SK-N-SH treated with all-trans-retinoic acid at 6 μM for 48 hours (cell line): ENCODE results near the gene BTG3.

Source experiments
- ATAC-seq: fragments of 200-7000 bp; cut with Tn5 transposase; 3 replicates; pipeline ENCODE4 v1.9.1; 2020; ENCODE audit warnings: mild to moderate bottlenecking, moderate library complexity
- BACH2 ChIP-seq: fragments of 250-450 bp; sonication (Bioruptor Pico); IDR thresholded peaks from 2 replicates; pipeline ENCODE4 v1.9.0; 2021; ENCODE audit warnings: mild to moderate bottlenecking, borderline replicate concordance
- CSDC2 ChIP-seq: fragments of 250-450 bp; sonication (Bioruptor Pico); IDR thresholded peaks from 2 replicates; pipeline ENCODE4 v1.5.0; 2020; ENCODE audit warnings: mild to moderate bottlenecking, moderate library complexity
- ESRRG ChIP-seq: fragments of 250-450 bp; sonication (Bioruptor Pico); IDR thresholded peaks from 2 replicates; pipeline ENCODE4 v1.6.1; 2021; ENCODE audit warnings: mild to moderate bottlenecking
- GLIS3 ChIP-seq: fragments of 250-450 bp; sonication (Bioruptor Pico); IDR thresholded peaks from 2 replicates; pipeline ENCODE4 v1.5.0; 2020; ENCODE audit warnings: mild to moderate bottlenecking, moderate library complexity
- OSR1 ChIP-seq: fragments of 250-450 bp; sonication (Bioruptor Pico); IDR thresholded peaks from 2 replicates; pipeline ENCODE4 v1.8.0; 2022; ENCODE audit warnings: moderate library complexity, mild to moderate bottlenecking, inconsistent platforms
- PPARA ChIP-seq: fragments of 250-450 bp; sonication (Bioruptor Pico); IDR thresholded peaks from 2 replicates; pipeline ENCODE4 v1.5.0; 2020; ENCODE audit warnings: mild to moderate bottlenecking, borderline replicate concordance
- RARB ChIP-seq: fragments of 250-450 bp; sonication (Bioruptor Pico); IDR thresholded peaks from 2 replicates; pipeline ENCODE4 v1.8.0; 2021; ENCODE audit warnings: mild to moderate bottlenecking, moderate library complexity
- SNAI2 ChIP-seq: fragments of 250-450 bp; sonication (Bioruptor Pico); IDR thresholded peaks from 2 replicates; pipeline ENCODE4 v1.5.0; 2020; ENCODE audit warnings: mild to moderate bottlenecking, moderate library complexity
- TOX ChIP-seq: fragments of 250-450 bp; sonication (Bioruptor Pico); IDR thresholded peaks from 2 replicates; pipeline ENCODE4 v1.8.0; 2021; ENCODE audit warnings: mild to moderate bottlenecking, moderate library complexity, borderline replicate concordance
- ZFP3 ChIP-seq: fragments of 250-450 bp; sonication (Bioruptor Pico); IDR thresholded peaks from 2 replicates; pipeline ENCODE4 v1.5.0; 2020; ENCODE audit warnings: mild to moderate bottlenecking, moderate library complexity
- ZNF565 ChIP-seq: fragments of 450-650 bp; formaldehyde crosslinking; conservative IDR thresholded peaks from 2 replicates; pipeline ENCODE4 v1.5.0; 2020; ENCODE audit warnings: low read depth, mild to moderate bottlenecking, moderate library complexity

BTG3 gene

DNA sequence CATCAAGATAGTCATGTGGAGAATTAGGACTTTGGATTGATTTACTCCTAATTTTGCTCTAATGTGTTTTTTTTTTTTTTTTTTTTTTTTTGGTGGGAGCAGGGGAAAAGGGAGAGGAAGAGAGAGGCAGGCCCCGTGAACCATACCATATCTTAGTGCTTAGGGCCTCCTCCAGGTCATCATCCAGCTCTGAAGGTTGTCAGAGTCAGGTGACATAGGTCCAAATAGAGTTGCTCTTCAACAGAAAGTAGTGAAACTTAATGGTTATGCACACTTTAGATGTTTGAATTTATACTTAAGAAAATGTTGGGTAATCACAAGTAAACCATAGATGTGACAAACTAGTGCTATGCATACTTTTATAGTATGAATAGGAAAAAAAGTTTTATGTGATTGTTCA lies 67.7 kb downstream of the BTG3 start:
- TF ChIP-seq ZFP3 (no peak), CSDC2 (CRISPR knock-in tag) (no peak), RARB (CRISPR knock-in tag) (no peak), BACH2 (CRISPR knock-in tag) (no peak), PPARA (CRISPR knock-in tag) (no peak), GLIS3 (CRISPR knock-in tag) (no peak), SNAI2 (CRISPR knock-in tag) (no peak), ZNF565 (CRISPR knock-in tag) (no peak), OSR1 (CRISPR knock-in tag) (no peak), ESRRG (CRISPR knock-in tag) (no peak), TOX (CRISPR knock-in tag) (no peak)
- no peak for ATAC-seq
